Measurements from ENCODE around the gene ZNF281. TPM values are rescaled to one million over a fixed set of nuclear protein-coding genes. Genes with fewer than 3 reads are reported as not detected.

ZNF281 gene
- total and polyA plus RNA-seq, 9 of the 15 experiments (the other 6 are each of a cell fraction or from before 2014, with no cell fraction given) = 9.6 to 24.9 (median 16.5) TPM

DNA sequence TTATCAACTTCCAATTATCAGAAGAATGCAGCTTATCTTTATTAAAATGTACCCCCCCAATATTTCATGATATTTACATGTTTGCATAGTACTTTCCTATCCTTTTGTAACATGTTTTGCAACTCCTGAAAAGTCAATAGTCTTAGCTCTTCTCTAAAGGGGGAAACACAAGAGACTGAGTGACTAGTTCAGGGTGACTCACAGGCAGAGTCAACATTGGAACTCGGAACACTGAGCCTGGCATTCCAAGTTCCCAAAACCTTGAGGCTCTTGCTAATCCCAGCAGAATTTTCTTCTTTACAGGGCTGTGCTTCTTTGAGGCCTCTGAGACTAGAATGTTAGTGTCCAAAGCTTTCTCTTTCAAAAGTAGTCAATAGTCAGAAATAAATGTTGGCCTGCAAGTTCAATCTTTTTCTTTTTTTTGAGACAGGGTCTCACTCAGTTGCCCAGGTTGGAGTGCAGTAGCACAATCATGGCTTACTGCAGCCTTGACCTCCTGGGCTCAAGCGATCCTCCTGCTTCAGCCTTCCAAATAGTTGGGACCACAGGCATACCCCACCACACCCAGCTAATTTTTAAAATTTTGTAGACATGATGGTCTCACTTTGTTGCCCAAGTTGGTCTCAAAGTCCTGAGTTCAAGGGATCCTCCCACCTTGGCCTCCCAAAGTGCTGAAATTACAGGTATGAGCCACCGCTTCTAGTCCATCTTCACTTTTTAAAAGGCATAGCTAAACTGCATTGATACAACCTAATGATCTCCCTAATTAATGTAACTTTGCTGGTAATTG is 37.5 kb downstream of the ZNF281 start (continued):
- TF ChIP-seq JUN (IDR thresholded peaks at IDR 0.05; ENCODE audit: borderline replicate concordance, low read depth, low read length) (0 out of 2 replicates have a peak, but pooled peaks have one; percentile 23), JUN (CRISPR knock-in tag; IDR thresholded peaks at IDR 0.05; ENCODE audit: borderline replicate concordance) (no peak), CREBBP (IDR thresholded peaks at IDR 0.05; ENCODE audit: low read depth, low read length) (peak; percentile 55), SRF (CRISPR knock-in tag; IDR thresholded peaks at IDR 0.05) (no peak), PRPF4 (IDR thresholded peaks at IDR 0.05; ENCODE audit: insufficient read depth, low read depth, low read length, poor library complexity, severe bottlenecking) (no peak), FOXA3 (CRISPR knock-in tag; conservative IDR thresholded peaks at IDR 0.05 in 1 of 2, IDR thresholded peaks at IDR 0.05 in 1 of 2) (peak in 1 of 2 experiments; percentile 54; a peak in 2 of 4 replicates), SUPT5H (IDR thresholded peaks at IDR 0.05) (no peak), ZNF398 (CRISPR knock-in tag; IDR thresholded peaks at IDR 0.05) (no peak), NR4A1 (CRISPR knock-in tag; IDR thresholded peaks at IDR 0.05) (no peak), NR4A1 (tag; IDR thresholded peaks at IDR 0.05) (no peak), MAZ (CRISPR knock-in tag; conservative IDR thresholded peaks at IDR 0.05 in 1 of 2, IDR thresholded peaks at IDR 0.05 in 1 of 2) (no peak), RFX7 (CRISPR knock-in tag; IDR thresholded peaks at IDR 0.05) (no peak), EP400 (IDR thresholded peaks at IDR 0.05) (no peak), ZNF699 (CRISPR knock-in tag; IDR thresholded peaks at IDR 0.05; ENCODE audit: insufficient replicate concordance) (no peak), FOSL1 (tag; conservative IDR thresholded peaks at IDR 0.05) (peak; percentile 41; the same call in 1 of the 2 replicates), KHSRP (IDR thresholded peaks at IDR 0.05) (no peak), PHB (CRISPR knock-in tag; IDR thresholded peaks at IDR 0.05) (no peak)

All from K562 (cell line).